NCI-H2227 (cell line): ENCODE data around the gene PRICKLE2.
A peak's percentile ranks its signal among the peaks of the same experiment; 100 is the strongest.

ENCODE experiments used
- DNase-seq: peaks from one replicate; lab custom pipeline; 2025; ENCODE audit not compliant: unreplicated experiment; lab: John Stamatoyannopoulos, UW

The PRICKLE2 gene

GRCh38 chr3:64224826-64225610, at the start of gene PRICKLE2:
Gene PRICKLE2, minus strand, starts transcription at chr3:64225466. Its CDS starts 26,539 bp downstream, at chr3:64198927.
- peak; percentile 65 for DNase-seq

GRCh38 chr3:64272842-64273241, 47.6 kb upstream of the PRICKLE2 start:
- no peak for DNase-seq

- no peak for DNase-seq
Measured at GRCh38 chr3:64272271-64272670, 47.0 kb upstream of the PRICKLE2 start.

GRCh38 chr3:64271631-64272030, 46.4 kb upstream of the PRICKLE2 start:
- DNase-seq: no peak

GRCh38 chr3:64270866-64271260, 45.6 kb upstream of the PRICKLE2 start:
- no peak for DNase-seq

- DNase-seq: no peak
Measured at GRCh38 chr3:64270142-64270865, 45.0 kb upstream of the PRICKLE2 start.

- no peak for DNase-seq
Measured at GRCh38 chr3:64268926-64269325, 43.7 kb upstream of the PRICKLE2 start.

GRCh38 chr3:64267721-64268604, 42.7 kb upstream of the PRICKLE2 start:
- DNase-seq: peak; percentile 33

GRCh38 chr3:64266983-64267382, 41.7 kb upstream of the PRICKLE2 start:
- DNase-seq: no peak

GRCh38 chr3:64266065-64266931, 41.0 kb upstream of the PRICKLE2 start:
- DNase-seq: no peak

GRCh38 chr3:64265646-64266045, 40.4 kb upstream of the PRICKLE2 start:
- no peak for DNase-seq

- DNase-seq: no peak
Measured at GRCh38 chr3:64264501-64265109, 39.3 kb upstream of the PRICKLE2 start.

GRCh38 chr3:64262574-64263114, 37.4 kb upstream of the PRICKLE2 start:
- DNase-seq: no peak

GRCh38 chr3:64260431-64260830, 35.2 kb upstream of the PRICKLE2 start:
- no peak for DNase-seq

GRCh38 chr3:64259636-64260035, 34.4 kb upstream of the PRICKLE2 start:
- no peak for DNase-seq

- DNase-seq: no peak
Measured at GRCh38 chr3:64257100-64257755, 32.0 kb upstream of the PRICKLE2 start.

- no peak for DNase-seq
Measured at GRCh38 chr3:64255741-64256340, 30.6 kb upstream of the PRICKLE2 start.

GRCh38 chr3:64254443-64254842, 29.2 kb upstream of the PRICKLE2 start:
- DNase-seq: no peak

GRCh38 chr3:64253689-64254088, 28.4 kb upstream of the PRICKLE2 start:
- DNase-seq: no peak
